HG03039 (cell line): ENCODE data around the gene SLC39A3.

Experiments used
- ATAC-seq: cut with Tn5 transposase; IDR thresholded peaks from one replicate; pipeline ENCODE4 v1.9.1; 2021; ENCODE audit warnings: mild to moderate bottlenecking, moderate library complexity; ENCODE audit not compliant: unreplicated experiment

Gene SLC39A3

DNA sequence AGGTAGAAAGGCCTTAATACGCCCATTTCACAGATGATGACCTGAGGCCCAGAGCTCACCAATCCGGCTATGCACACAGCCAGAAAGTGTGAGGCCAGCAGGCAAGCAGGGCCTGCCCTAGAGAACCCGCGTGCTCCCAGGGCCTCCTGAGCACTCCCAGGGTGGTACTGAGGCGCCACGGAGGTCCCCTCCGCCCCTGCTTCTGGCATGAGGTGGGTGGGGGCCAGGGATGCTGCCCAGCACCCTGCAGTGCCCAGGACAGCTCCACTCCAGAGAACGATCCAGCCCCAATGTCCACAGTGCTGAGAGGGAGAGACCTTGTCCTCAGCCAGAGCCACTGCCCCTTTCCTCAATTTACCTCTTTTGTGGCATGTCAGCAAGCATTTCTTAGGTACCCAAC is 29.4 kb upstream of the SLC39A3 start:
- ATAC-seq, result no peak

DNA sequence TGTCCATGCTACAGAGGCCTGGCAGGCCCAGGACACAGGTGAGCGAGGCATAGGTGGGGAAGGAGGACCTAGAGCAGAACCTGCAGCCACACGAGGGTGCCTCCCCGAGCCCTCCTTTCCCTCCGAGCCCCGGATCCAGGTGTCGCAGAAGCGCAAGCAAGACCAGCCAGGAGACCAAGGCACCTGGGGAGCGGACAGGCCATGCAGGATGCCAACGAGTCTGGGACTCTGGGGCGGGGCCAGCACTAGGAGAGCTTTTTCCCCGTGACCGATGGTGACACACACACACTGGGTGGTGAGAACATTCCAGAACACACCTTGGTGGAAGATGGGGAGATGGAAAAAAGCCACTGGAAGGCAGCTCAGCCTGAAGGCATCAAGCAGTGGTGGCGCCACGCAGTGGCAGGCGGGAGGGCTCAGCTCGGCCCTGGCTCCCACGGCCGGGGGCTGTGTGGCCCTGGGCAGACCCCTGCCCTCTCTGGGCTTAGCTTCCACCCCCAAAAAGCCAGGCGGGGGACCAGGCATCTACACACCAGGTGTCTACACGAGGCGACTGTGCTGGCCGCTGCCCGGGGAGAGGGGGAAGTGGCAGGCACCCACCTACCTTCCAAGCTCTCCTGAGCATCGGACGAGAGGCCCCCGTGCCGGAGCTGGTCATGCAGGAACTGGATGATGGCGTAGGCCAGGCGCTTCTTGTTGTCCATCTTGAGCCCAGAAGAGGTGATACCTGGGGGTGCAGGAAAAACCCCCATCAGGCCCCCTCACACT is 28.7 kb upstream of the SLC39A3 start:
- ATAC-seq, result no peak

DNA sequence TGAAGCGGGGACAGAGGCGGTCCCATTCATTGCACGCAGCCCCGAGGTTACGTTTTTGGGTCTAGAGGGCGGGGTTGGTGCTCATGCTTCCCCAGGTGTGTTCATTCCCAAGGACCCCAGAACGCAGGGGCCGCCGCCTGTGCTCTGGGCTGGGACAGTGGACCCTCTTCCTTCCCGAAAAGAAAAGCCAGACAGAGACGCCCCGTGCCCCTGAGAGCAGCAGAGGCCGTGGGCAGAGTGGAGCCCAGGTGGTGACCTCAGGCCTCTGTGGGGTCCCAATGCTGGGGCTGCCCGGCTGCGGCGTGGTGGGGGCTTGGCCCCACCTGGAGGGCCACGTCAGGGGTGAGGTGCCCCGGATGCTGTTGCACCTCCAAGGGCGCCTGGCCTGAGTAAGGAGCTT is 27.9 kb upstream of the SLC39A3 start:
- ATAC-seq, result no peak

DNA sequence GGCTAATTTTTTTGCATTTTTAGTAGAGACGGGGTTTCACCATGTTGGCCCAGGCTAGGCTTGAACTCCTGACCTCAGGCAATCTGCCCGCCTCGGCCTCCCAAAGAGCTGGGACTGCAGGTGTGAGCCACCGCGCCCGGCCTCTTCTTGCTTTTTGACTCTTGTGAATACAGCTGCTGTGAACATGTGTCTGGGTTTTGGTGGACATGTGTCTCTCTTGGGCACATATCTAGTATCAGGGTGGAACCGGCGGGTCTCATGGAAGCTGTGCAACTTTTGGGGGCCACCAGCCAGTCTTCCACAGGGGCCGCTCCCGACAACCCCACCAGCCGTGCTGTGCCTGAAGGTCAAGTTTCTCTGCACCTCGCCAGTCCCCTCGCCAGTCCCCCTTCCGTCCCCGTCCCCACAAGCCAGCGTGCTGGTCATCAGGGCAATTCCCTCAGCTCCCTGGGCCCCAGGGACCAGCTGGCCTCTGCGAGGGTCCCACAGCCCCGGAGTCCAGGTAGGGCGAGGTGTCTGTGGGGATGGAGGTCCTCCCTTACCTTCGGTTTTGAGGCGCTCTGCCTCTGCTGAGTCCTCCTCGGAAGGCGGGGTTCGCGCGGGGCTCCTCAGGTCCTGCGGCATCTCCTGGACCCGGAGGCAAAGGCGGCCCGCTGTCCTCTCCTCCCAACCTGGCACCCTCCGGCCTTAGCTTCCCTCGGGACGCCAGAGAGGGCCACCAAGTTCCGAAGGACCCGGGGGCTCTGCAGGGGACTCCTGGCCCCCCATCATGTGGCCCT is 27.0 kb upstream of the SLC39A3 start:
- no peak for ATAC-seq

DNA sequence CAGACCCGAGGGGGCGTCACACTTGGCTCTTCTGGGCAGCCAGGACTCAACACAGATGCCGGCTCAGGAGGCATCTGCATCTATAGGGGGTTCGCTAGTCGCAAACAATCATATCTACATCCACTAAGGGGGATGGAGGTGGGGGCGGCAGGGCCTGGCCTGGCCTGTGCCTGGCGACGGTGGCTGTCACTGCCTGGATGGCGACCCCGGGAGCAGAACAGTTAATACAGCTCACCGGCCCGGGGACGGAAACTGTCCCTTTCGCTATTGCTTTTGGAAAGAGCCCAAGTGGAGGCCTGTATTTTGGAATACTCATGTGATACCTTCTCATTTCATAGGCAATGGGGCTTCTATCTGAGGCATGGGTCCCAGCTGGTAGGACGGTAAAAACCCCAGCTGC is 25.6 kb upstream of the SLC39A3 start:
- ATAC-seq, result no peak

DNA sequence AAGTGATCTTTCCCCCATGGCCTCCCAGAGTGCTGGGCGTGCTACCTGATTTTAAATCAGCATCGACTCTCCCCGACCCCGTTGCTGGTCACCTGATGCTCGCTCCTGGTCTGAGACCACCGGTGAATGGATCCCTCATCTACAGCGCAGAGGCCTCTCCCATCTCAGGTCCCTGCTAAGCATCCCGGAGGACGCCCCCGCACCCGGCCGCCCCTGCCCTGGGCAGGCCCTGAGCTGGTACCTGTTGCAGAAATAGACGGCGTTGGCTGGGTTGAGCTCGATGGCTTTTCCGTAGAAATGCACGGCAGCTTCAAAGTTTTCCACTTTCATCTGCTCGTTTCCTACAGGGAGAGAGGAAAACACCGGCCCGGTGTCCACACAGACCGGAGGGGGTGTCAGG is 25.1 kb upstream of the SLC39A3 start:
- ATAC-seq, result no peak

DNA sequence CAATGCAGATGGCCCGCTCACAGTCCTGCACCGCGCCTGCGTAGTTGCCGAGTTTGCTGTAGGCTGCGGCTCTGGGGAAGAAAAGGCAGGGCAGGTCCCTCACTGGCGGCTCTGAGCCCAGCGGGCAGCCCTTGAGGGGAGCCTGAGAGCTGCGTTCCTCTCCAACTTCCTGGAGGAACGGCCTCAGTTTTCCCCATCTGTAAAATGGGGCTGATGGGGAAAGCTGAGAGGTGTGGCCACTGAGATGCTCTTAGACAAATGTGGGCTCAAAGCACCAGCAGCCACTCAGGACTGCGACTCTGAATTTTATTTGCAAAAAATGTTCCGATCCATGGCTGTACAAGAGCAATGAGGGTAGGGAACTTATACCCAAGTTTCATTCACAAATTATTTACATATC is 23.9 kb upstream of the SLC39A3 start:
- no peak for ATAC-seq

DNA sequence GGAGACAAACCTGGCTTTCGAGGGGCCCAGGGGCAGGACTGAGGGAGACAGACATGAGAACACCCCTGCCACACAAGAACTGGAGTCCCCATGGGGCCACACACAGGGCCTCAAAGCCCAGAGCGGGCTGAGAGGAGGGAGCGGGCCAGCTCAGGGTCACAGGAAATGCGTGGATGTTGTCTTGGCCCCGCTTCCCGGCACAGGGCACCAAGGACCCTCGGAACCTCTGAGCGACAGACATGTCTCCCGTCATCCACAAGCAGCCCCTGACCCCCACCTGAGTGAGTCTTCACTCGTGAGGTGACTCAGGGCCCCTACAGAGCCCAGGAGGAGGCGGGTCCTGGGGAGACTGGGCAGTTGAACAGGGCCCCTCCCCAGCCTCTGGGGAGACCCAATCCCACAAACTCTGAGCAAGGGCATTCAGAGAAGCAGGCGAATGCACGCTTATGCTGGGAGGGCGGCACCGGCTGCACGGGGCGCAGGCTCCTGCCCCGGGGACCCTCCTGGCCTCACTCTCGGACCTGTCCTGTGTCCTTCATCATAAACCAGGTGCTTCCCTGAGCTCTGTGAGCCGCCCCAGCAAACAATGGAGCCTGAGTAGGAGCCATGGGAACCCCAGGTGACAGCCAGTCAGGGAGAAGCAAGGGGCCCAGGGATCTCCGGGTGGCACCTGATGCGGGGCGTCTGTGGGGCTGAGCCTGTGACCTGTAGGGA is 23.1 kb upstream of the SLC39A3 start:
- ATAC-seq, result no peak

DNA sequence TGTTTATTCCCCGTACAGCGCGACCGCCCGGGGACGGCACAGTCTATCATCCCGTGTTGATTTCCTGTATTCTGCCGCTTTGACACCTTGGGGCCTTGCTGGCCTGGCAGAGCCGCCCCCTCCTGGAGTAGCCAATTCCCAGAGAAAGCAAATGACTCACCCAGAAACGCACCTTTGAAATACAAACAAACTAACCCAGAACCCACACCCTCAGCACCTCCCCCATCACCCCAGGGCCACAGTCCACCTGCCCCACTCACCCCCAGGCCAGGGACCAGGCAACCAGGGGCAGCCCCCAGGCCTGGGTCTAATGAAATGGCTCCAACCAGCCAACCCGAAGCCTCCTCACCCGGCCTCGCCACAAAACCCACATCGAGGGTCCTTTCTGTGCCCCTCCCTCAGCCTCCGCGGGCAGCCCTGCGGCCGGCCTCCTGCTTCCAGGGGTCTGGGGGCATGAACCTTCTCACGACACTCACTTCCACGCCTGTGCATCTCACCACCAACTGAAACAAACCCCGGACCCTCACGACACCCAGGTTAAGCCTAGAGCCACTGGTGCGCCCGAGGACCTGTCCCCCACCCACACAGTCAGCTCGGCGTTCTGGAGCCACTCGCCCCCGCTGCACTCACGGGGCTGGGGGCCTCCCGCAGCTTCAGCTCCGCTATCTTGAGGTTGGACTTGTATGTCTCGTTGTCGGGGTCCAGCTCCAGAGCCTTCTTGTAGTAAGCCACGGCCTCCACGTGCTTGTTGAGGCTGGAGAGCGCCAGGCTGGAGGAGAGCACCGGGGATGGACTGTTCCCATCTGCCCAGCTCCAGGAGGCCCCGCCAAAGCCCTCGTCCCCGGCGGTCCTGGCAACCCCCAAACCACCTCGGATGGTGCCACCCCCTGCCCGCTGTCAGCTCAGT is 22.3 kb upstream of the SLC39A3 start:
- ATAC-seq, result no peak

DNA sequence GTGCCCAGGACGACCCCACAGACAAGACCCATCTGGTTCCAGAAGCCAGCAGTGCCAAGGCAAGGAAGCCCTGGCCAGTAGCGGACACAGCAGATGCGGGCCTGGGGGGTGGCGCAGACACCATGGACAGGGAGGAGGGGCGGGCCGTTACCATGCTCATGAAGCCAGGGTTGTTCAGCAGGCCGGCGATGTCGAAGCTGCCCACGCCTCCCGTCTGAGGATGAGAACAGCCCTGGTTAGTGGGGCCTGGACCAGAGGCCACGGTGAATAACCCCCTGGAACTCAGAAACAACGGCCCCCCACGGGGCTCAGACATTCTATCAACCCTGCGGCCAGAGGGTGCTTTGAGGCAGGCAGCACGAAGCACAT is 21.5 kb upstream of the SLC39A3 start:
- ATAC-seq, result no peak

DNA sequence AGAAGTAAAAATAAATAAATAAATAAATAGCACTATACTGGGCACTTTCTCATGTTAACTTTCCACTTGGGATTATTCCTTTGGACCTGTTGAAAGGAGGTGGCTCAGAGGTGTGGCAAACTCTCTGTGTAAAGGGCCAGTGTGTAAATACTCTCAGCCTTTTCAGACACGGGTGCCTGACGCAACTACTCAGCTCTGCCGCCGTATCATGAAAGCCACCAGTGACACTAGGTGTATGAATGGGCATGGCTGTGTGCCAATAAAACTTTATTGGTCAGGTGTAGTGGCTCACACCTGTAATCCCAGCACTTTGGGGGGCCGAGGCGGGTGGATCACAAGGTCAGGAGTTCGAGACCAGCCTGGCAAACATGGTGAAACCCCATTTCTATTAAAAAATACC is 20.1 kb upstream of the SLC39A3 start:
- no peak for ATAC-seq

DNA sequence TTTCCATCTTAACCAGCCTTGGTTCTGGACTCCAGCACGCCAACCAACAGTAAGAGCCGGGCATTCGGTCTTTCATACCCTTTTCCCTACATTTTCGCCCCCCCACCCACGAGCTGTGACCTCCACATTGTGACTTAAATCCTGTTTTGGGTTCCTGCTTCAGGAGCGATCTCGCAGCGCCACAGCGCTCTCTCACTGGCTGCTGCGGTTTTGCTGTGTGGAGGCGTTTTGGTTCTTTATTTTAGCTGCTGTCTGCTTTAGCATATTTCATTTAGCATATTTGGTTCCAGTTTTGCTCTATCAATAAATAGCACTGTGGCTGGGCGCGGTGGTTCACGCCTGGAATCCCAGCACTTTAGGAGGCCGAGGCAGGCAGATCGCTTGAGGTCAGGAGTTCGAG is 19.5 kb upstream of the SLC39A3 start:
- no peak for ATAC-seq

DNA sequence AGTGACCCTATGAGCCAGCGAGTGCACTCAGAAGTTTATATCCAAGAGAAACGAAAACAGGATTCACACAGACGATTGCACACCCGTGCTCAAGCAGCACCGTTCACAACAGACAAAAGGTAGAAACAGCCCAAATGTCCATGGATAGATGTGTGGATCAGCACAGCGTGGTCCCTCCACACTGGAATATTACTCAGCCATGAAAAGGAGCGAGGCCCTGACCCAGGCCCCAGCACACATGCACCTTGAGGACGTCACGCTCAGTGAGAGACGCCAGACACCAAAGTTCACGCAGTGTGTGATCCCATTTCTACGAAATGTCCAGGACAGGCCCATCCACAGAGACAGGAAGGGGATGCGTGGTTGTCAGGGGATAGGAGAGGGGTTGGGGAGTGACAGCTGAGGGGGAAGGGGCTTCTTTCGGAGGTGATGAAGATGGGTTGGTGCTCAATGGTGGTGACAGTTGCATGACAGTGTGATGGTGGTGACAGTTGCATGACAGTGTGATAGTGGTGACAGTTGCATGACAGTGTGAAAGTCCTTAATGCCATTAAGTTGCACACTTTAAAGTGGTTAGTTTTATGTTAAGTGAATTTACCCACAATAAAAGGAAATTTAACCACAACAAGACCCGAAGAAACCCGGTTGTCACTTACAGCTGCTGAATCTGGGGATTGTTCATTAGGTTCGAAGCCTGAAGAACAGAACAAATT is 18.9 kb upstream of the SLC39A3 start:
- ATAC-seq, result no peak

DNA sequence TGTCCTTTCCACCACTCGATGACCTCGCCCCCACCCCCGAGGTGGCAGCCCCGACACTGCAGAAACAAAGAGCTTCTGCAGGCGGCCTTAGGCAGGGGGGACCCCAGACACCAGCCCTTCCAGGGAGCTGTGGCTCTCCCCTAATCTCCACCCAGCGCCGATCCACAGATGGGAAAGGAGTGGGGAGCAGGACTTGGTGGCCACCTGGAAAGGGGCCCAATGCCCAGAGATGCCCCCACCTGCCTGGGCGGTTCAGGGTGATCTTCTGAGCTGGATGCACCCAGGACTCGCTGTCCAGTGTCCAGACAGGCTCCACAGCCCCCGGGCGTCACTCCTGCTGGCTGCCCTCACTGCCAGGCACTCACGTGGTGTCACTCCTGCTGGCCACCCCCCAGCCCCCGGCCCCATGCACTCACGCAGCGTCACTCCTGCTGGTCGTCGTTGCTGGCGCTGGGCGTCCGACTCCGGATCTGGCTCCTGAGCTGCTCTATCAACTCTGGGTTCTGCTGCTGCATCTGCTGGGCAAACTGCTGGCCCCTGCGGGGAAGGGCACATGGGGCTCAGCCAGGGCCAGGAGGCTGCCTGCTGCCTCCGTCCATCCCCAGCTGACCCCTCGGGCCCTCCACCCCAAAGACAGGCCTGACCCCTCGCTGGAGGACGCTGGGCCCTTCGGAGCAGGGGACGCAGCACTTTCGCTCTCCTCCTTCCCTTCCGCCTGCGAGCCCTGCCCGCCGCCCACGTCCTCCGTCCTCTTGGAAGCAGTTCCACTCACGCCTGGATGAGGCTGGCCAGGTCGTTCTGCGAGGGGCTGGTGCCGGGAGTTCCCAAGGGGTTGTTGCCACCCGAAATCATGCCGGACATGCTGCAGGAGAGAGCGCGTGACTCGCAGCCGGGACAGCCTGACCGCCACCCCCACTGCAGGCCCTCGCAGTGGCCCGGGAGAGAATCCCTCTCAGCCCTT is 17.4 kb upstream of the SLC39A3 start:
- no peak for ATAC-seq

DNA sequence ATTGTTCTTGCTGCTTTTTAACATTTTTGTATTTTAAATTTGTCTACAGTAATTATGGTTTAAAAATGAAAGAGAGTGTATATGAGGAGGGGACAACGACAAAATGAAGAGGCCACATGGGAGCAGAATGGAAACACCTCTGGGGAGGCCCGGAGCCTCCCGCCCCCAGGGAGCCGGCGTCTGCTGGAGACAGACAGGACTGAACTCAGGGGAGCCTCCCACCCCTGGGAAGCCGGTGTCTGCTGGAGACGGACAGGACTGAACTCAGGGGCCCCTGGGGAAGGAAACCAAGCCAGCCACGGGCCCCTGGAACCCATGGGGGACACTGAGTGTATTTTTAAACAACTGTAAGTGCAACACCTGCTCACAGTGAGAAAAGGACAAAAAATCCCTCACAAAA is 16.7 kb upstream of the SLC39A3 start:
- no peak for ATAC-seq

DNA sequence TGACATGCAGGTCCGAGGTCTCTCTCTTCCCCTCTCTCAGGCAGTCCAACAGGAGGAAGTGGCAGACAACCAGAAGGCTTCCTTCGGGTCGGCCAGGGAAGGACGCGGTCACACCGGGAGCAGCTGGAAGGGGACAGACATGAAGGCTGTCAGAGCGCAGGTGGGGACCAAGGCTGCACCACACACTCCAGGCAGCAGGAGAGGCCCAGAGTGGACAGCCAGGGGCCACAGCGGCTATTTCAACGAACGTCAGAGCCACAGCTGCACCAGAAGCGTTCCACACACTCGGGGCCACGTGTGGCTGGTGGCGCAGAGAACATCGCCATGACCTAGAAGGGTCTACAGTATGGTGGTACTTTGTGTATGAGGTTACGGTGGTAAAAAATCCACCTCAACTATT is 16.0 kb upstream of the SLC39A3 start:
- ATAC-seq, result no peak

DNA sequence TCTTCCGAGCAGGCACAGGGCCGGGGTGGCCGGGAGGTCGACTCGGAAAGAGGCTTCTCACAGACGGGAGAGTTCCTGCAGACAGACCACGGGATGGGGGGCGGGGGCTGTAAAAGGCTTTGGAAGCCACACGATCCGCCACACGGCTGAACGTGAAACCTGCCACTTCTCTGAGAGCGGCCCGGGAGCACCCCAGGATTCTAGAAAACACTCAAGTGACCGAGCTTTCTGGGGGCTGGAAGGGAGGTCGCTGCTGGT is 15.6 kb upstream of the SLC39A3 start:
- no peak for ATAC-seq

DNA sequence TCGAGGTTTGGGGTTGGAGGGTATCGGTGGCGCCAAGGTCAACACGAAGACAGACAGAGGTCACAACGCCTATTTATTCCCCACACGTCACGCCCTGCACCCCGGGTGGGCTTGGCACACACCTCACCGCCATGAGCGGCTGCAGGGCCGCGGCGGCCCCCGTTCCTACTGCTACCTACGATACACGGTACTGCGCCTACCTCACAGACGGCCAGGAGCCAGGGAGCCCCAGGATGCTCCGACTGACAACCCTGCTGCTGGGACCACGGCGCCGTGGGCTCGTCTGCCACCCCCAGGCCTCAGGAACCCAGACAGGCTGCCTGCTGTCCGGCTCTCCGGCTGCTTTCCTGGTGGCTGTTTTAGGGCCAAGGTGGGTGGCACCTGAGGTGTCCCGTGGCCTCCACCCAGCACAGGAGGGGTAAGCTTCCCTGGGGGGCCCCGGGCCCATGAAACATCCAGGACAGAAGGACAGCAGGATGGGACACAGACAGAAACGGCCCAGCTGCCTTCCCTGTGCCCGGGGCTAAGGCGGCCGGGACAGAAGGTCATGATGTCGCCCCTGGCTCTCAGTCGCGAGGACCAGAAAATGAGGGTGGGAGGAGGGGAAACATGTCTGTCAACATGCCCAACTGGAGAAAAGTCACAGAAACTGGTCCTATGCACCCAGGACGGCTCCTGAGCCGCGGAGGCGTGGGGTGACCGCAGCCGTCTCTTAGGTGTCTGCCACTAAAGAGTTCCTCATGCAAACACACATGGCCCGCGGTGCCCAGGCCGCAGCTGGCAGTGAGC is 15.0 kb upstream of the SLC39A3 start:
- ATAC-seq, result no peak

DNA sequence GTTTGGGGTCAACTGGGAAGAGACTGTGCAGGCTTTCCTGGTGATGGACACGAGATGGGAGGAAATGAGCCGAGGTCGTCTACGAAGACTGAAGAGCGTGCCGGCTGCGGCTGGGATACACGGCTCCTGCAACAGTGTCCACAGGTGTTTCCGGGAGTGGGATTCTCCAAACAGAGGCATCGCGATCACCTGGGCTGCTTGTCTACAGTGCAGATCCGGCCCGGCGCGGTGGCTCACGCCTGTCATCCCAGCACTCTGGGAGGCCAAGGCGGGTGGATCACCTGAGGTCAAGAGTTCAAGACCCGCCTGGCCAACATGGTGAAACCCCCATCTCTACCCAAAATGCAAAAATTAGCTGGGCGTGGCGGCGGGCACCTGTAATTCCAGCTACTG is 11.6 kb upstream of the SLC39A3 start:
- no peak for ATAC-seq
